Measurements from ENCODE around the gene CNP. TPM values are rescaled to one million over a fixed set of nuclear protein-coding genes. Genes with fewer than 3 reads are reported as not detected.

The CNP gene
- total RNA-seq, 2 experiments from 2014 or later = 81.2 to 97.5 TPM

DNA sequence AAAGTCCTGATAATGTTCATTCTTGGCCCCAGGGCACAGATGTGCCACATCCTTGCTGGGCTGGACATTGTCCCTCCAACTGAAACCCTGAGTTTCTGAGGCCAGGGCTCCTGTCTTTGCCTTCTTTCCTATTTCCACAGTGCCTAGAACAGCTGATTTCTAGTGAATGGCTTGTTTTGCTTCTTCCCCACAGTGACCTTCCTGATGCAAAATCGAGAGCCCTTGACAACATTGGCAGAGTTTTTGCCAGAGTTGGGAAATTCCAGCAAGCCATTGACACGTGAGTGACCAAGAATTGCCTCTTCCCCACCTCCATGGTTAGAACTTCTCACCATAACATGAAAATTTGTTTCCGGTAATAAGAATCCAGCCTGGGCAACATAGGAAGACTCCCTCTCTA lies 21.7 kb upstream of the CNP start:
- Mint-ChIP-seq H3K4me1 (no peaks in the 10 kb centered on the region), H3K36me3 (ENCODE audit: low read depth) (no peaks in the 10 kb centered on the region), H3K27me3 (peaks cover 3% of the 10 kb centered on the region), H3K4me3 (no peak overlapping the region), H3K27ac (no peak overlapping the region), H3K9me3 (no peaks in the 10 kb centered on the region)
- ChIA-PET CTCF (no interaction called here), POLR2A (no interaction called here)
- no peak for DNase-seq

DNA sequence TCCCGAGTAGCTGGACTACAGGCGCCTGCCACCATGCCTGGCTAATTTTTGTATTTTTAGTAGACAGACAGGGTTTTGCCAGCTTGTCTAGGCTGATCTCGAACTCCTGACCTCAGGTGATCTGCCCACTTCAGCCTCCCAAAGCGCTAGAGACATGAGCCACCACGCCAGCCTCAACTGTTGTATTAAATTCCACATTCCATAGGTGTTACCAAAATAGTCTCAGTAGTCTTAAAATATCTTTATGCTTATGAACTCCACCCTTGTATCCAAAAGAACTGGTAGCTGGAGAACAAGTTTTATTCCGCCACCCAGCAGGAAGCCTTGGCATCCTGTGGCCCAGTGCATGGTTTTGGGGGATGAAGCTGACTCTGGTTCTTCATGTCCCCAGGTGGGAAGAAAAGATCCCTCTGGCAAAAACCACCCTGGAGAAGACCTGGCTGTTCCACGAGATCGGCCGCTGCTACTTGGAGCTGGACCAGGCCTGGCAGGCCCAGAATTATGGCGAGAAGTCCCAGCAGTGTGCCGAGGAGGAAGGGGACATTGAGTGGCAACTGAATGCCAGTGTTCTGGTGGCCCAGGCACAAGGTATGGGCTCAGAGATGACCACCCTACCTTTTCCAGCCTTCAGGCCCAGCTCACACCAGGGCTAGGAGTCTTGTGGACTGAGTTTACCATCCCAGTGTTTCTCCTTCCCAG lies 17.7 kb upstream of the CNP start:
- no peak for DNase-seq
- no peaks in the 10 kb centered on the region for H3K36me3 Mint-ChIP-seq (ENCODE audit: low read depth)
- ChIA-PET POLR2A (no interaction called here), CTCF (interaction anchor here (0.7 to 1.9 kb wide), 3 partner anchors 12 to 147 kb away, joined by 4 to 10 read pairs (median 6); no protein-coding TSS in a partner anchor)
- no peaks in the 10 kb centered on the region for H3K9me3 Mint-ChIP-seq
- no peak overlapping the region for H3K27ac Mint-ChIP-seq
- no peaks in the 10 kb centered on the region for H3K27me3 Mint-ChIP-seq
- no peaks in the 10 kb centered on the region for H3K4me1 Mint-ChIP-seq
- no peak overlapping the region for H3K4me3 Mint-ChIP-seq

DNA sequence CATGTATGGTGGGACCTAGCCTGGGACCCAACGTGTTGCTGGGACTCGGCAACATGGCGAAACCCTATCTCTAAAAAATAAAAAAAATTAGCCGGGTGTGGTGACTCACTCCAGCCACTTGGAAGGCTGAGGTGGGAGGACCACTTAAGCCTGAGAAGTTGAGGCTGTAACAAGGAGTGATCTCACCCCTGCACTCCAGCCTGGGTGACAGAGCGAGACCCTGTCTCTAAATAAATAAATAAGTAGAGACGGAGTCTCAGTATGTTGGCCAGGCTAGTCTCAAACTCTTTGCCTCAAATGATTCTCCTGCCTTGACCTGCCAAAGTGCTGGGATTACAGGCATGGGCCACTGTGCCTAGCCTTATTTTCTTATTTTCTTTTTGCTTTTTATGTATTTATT lies 10.1 kb upstream of the CNP start:
- H3K36me3 Mint-ChIP-seq (ENCODE audit: low read depth) = no peaks in the 10 kb centered on the region
- DNase-seq = no peak
- no peak overlapping the region for H3K27ac Mint-ChIP-seq
- H3K9me3 Mint-ChIP-seq = no peaks in the 10 kb centered on the region
- no peaks in the 10 kb centered on the region for H3K27me3 Mint-ChIP-seq
- CTCF ChIA-PET = no interaction called here
- H3K4me3 Mint-ChIP-seq = no peak overlapping the region
- H3K4me1 Mint-ChIP-seq = no peaks in the 10 kb centered on the region
- POLR2A ChIA-PET = no interaction called here

DNA sequence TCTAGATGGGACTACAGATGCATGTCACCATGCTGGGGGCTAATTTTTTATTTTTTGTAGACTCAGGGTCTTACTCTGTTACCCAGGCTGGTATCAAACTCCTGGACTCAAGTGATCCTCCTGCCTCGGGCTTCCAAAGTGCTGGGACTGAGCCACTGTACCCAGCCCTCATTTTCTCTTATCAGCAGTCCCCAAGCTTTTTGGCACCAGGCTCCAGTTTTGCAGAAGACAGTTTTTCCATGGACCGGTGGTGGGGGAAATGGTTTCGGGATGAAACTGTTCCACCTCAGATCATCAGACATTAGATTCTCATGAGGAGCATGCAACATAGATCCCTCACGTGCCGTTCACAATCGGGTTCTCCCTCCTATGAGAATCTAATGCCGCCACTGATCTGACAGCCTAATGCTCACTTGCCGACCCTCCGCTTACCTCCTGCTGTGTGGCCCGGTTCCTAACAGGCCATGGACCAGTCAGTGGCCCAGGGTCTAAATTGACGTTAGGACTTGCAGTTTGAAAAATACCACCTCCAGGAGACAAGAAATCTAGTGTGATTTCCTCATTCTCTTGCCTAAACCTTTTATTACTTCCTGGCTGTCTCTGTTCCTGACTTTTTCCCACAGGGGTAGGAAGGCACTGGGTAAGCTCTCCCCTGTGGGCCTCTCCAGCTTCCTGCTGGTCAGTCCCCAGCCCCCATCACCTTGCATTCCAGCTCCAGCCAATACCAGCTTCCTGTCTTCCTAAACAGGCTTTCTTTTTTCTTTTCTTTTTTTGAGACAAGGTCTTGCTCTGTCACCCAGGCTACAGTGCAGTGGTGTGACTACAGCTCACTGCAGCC lies 9.3 kb upstream of the CNP start:
- no peaks in the 10 kb centered on the region for H3K4me1 Mint-ChIP-seq
- no peak overlapping the region for H3K27ac Mint-ChIP-seq
- no peaks in the 10 kb centered on the region for H3K36me3 Mint-ChIP-seq (ENCODE audit: low read depth)
- DNase-seq = no peak
- no peak overlapping the region for H3K4me3 Mint-ChIP-seq
- no peaks in the 10 kb centered on the region for H3K27me3 Mint-ChIP-seq
- no peaks in the 10 kb centered on the region for H3K9me3 Mint-ChIP-seq
- POLR2A ChIA-PET = no interaction called here
- CTCF ChIA-PET = no interaction called here

DNA sequence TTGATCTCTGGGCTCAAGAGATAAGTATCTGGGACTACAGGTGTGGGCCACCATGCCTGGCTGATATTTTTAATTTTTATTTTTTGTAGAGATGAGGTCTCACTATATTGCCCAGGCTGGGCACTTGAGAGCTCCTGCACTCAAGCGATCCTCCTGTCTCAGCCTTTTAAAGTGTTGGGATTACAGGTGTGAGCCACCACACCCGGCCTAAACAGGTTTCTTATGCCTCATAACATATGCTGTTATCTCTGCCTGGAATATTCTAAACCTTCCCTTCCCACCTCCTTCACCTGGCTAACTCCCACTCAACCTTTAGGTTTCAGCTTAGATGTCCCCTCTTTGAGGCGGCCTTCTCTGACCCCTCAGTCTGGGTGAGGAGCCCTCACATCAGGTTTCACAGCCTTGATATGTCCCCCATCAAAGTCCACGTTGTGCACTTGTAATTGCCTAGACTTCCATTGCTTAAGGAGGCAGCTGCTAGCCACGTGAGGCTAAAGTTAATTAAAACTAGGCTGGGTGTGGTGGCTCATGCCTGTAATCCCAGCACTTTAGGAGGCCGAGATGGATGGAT lies 8.6 kb upstream of the CNP start:
- no peaks in the 10 kb centered on the region for H3K9me3 Mint-ChIP-seq
- no peak for DNase-seq
- H3K4me3 Mint-ChIP-seq = no peak overlapping the region
- ChIA-PET CTCF (no interaction called here), POLR2A (no interaction called here)
- H3K36me3 Mint-ChIP-seq (ENCODE audit: low read depth) = no peaks in the 10 kb centered on the region
- H3K27ac Mint-ChIP-seq = no peak overlapping the region
- H3K4me1 Mint-ChIP-seq = peaks cover 2% of the 10 kb centered on the region
- H3K27me3 Mint-ChIP-seq = peaks cover 1% of the 10 kb centered on the region

DNA sequence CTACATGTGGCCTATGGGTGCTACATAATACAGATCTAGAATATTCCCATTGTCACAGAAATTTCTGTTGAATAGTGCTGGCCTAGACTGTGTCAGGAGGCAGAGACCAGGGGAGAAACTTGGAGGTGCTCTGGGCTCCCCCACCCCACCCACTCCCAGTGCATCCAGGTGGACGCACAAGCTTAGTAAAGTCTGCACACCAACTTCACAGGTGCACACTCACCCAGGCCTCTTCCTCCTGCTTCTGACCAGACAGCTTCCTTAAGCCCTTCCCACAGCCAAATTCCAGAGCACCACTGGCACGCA lies 7.6 kb upstream of the CNP start:
- H3K27ac Mint-ChIP-seq = no peak overlapping the region
- no peaks in the 10 kb centered on the region for H3K36me3 Mint-ChIP-seq (ENCODE audit: low read depth)
- ChIA-PET POLR2A (no interaction called here), CTCF (interaction anchor here (1.4 to 2.2 kb wide), 2 partner anchors 13 to 28 kb away, joined by 3 to 8 read pairs; partner anchors contain the start of gene ODAD4)
- peaks cover 1% of the 10 kb centered on the region for H3K27me3 Mint-ChIP-seq
- no peaks in the 10 kb centered on the region for H3K9me3 Mint-ChIP-seq
- H3K4me1 Mint-ChIP-seq = peaks cover 3% of the 10 kb centered on the region
- DNase-seq = no peak
- no peak overlapping the region for H3K4me3 Mint-ChIP-seq

DNA sequence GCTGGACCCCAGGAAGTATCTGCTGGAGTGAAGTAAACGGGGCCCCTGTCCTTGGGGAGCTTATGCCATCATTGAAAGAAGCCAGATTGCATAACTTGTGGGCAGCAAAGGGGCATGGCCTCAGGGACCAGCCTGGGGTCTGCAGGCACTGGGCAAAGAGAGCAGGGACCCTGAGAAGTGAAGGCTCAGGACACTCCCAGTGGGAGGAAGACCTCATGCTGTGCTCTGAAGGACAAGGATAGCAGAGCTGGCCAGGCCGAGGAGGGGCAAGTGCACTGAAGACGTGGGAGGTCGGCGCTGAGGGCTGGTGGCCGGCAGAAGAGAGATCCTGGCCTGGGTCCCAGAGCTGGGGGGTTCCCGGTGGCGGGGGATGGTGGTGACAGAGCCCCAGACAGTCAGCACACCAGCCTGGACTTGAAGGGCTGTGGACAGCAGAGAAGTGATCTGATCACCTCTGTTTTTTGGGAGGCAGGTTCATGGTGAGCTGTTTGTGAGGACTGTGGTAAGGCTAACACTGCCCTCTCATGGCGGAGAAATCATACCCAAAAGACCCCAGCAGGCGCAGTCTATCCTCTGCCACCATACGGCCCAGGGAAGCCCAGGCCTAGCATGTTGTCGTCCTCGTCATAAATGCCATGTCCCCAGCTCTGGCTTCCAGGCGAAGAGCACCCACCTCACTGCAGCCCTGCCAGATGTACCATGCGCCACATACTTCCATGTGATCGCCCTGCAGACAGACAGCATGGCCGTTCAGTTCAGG lies 7.1 kb upstream of the CNP start:
- H3K27me3 Mint-ChIP-seq = peaks cover 4% of the 10 kb centered on the region
- POLR2A ChIA-PET = no interaction called here
- peaks cover 3% of the 10 kb centered on the region for H3K4me1 Mint-ChIP-seq
- no peak overlapping the region for H3K4me3 Mint-ChIP-seq
- H3K36me3 Mint-ChIP-seq (ENCODE audit: low read depth) = no peaks in the 10 kb centered on the region
- no peak for DNase-seq
- no peak overlapping the region for H3K27ac Mint-ChIP-seq
- no peaks in the 10 kb centered on the region for H3K9me3 Mint-ChIP-seq
- CTCF ChIA-PET = interaction anchor here (1.4 to 3.1 kb wide), 3 partner anchors 10 to 29 kb away, joined by 3 to 10 read pairs (median 8); partner anchors contain the start of gene ODAD4

DNA sequence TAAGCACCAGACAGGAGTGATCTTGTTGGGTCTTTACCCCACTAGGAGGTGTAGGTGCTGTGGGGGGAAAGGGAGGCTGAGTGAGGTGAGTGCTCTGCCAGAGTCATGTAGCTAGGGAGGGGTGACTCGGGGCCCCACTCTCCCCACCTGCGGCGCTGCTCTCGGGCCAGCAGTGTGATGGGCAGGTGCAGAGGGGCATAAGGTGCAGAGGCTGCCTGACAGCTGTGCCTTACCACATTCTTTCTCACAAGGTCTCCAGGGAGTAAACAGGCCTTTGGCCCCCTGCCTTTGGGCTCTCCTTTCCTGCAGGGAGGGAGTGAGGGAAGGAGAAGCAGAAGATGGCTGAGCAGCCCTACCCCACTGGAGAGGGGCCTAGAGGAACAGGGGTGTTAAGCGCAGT lies 4.5 kb upstream of the CNP start:
- no peak overlapping the region for H3K27ac Mint-ChIP-seq
- POLR2A ChIA-PET = no interaction called here
- DNase-seq = no peak

DNA sequence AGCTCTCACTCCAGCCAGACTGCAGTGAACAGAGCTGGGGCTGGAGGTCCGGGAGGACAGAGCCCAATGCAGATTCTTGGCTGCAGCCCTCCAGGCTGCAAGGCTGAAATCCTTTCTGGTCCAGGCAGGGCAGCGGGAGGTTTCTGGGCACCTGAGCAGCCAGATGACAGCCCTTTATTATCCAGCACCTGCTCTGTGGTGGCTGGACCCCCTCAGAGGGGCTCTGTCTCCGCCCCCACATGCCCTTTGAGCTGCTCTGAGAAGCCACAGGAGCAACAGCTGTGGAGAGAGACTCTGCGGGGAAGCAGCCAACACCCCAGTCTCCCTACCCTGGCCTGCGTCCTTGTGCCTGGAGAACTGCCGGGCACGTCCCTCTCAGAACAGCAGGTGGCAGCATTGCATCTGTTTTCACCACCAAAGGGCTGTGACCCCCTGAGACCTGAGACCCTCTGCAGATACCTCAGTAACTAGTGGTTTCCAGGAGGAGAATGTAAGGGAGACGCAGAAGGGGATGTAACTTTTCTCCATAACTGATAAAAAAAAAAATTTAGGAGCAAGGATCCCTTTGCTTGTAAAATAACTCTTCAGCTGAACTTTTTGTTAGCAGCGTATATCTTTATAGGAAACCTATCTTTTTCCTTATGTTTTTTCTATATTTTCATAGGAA lies 3.7 kb upstream of the CNP start:
- ChIA-PET CTCF (interaction anchor here (0.6 to 2.0 kb wide), 11 partner anchors 13 to 270 kb away, joined by 3 to 14 read pairs (median 3); partner anchors contain the start of genes ACLY, DNAJC7 and ODAD4), POLR2A (interaction anchor here (0.6 kb wide), 1 partner anchor 87 kb away, joined by 3 read pairs; no protein-coding TSS in a partner anchor)
- peaks cover 23% of the 10 kb centered on the region for H3K4me1 Mint-ChIP-seq
- peaks cover 4% of the 10 kb centered on the region for H3K27me3 Mint-ChIP-seq
- no peak overlapping the region for H3K4me3 Mint-ChIP-seq
- peak; percentile 82 for DNase-seq
- peaks cover 2% of the 10 kb centered on the region for H3K36me3 Mint-ChIP-seq (ENCODE audit: low read depth)
- no peaks in the 10 kb centered on the region for H3K9me3 Mint-ChIP-seq
- no peak overlapping the region for H3K27ac Mint-ChIP-seq

More for the DNA sequence above, 4.5 kb upstream of the CNP start:
- CTCF ChIA-PET = interaction anchor here (0.7 to 3.1 kb wide), 5 partner anchors 12 to 167 kb away, joined by 3 to 10 read pairs (median 4); partner anchors contain the start of genes ACLY and ODAD4
- Mint-ChIP-seq H3K9me3 (no peaks in the 10 kb centered on the region), H3K4me3 (no peak overlapping the region), H3K36me3 (ENCODE audit: low read depth) (no peaks in the 10 kb centered on the region), H3K4me1 (peaks cover 15% of the 10 kb centered on the region), H3K27me3 (peaks cover 4% of the 10 kb centered on the region)

DNA sequence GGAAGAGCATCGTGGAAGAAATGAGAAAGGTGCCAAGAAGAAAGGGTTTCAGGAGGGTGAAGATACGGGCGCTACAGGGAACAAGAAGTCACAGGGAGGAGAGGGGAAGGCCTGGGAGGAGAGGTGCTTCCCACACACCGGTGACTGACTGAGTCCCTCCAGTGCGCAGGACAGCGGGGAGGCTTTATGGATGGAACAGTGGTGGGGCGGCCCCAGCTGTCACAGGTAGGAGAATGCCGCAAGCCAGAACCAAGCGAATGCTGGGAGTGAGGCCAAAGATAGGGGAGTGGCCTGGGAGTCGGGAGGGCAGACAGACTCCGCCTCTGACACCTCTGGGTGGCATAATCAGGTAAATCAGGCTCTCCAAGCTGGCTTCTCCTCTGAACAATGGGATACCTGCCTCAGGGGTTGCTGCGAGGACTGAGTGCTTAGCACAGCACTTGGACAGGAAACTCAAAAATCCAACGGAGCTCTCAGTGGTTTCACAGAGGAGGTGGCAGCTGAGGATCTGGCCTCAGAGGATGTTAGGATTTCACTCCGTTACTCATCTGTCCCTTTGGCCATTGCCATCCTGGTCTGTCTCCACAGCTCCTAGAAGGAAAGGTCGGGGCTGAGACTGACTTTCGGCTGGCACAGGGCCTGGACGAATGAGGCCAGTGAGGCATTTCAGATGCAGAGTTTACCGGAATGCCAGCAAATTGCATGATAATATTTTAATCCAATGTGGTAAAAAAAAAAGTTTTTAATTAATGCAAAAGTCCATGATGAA lies 717 bp upstream of the CNP start:
- no peaks in the 10 kb centered on the region for H3K9me3 Mint-ChIP-seq
- ChIA-PET CTCF (interaction anchor here (0.7 to 2.0 kb wide), 14 partner anchors 15 to 215 kb away, joined by 3 to 8 read pairs (median 3); partner anchors contain the start of genes DHX58 and KCNH4), POLR2A (interaction anchor here (0.7 to 3.0 kb wide), 4 partner anchors 47 to 147 kb away, joined by 3 to 7 read pairs (median 4); partner anchors contain the start of gene DHX58)
- peaks cover 4% of the 10 kb centered on the region for H3K27me3 Mint-ChIP-seq
- peak; percentile 71 for DNase-seq
- H3K36me3 Mint-ChIP-seq (ENCODE audit: low read depth) = peaks cover 27% of the 10 kb centered on the region
- peak overlapping the region; percentile 84 for H3K27ac Mint-ChIP-seq
- H3K4me3 Mint-ChIP-seq = peak overlapping the region; percentile 84
- peaks cover 43% of the 10 kb centered on the region for H3K4me1 Mint-ChIP-seq

DNA sequence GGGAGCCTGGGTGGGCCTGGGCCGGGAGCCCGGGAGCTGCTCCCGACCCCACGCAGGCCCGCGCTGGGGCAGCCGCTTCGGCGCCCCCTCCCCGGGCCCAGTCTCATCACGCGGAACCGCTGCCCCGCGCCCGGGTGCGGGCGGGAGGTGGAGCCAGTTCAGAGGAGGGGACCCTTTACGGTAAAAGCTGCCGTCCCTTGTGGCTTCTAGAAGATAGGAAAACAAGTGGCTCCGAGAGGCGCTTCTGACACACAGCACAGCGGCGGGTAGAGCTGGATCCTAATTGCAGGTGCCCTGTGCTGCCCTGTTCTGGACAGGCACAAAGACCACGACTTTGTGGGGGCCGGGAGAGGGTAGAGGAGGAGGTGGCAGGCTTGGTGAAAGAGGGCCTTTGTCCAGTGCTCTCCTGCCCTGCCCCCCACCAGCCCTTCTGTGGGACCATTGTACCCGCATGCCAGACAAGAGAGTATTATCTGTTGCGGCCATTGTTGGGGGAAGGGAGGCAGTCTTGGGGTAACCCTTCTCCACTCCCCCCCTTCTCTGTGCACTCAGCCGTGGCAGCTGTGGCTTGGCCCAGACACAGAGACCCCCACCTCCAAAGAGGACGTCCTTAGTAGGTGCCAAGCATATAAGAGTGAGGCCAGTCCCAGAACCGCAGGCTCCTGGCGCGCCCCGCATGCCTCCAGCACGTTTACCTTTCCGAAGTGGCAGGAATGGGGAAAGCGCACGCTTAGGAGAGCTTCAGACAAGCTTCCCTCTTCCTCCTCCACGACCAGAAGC lies 736 bp downstream of the CNP start:
- H3K36me3 Mint-ChIP-seq (ENCODE audit: low read depth) = peaks cover 35% of the 10 kb centered on the region
- H3K4me1 Mint-ChIP-seq = peaks cover 51% of the 10 kb centered on the region
- H3K27ac Mint-ChIP-seq = peak overlapping the region; percentile 91
- ChIA-PET CTCF (interaction anchor here (0.6 to 2.0 kb wide), 4 partner anchors 37 to 147 kb away, joined by 3 to 8 read pairs (median 4); partner anchors contain the start of genes DHX58 and ODAD4), POLR2A (interaction anchor here (0.6 to 3.0 kb wide), 2 partner anchors 37 to 146 kb away, joined by 3 to 7 read pairs; partner anchors contain the start of genes DHX58 and ODAD4)
- no peaks in the 10 kb centered on the region for H3K9me3 Mint-ChIP-seq
- DNase-seq = peak; percentile 57
- H3K4me3 Mint-ChIP-seq = peak overlapping the region; percentile 84
- H3K27me3 Mint-ChIP-seq = peaks cover 4% of the 10 kb centered on the region
